SK-N-MC (cell line): Measurements from ENCODE around the gene ZDHHC7.

Experiments used
- EZH2 ChIP-seq: fragments of 200-600 bp; sonication (generic); IDR thresholded peaks from one replicate; pipeline ENCODE4 v1.6.1; 2017; ENCODE audit warnings: antibody characterized with exemption
- FOXP2 ChIP-seq: optimal IDR thresholded peaks from 2 replicates; pipeline ENCODE3; 2011; ENCODE audit warnings: mild to moderate bottlenecking, moderate library complexity; ENCODE audit not compliant: insufficient read depth; ENCODE audit errors: extremely low read length, control extremely low read depth
- POLR2AphosphoS5 ChIP-seq: IDR thresholded peaks from 2 replicates; pipeline ENCODE4 v1.6.1; 2012; ENCODE audit warnings: mild to moderate bottlenecking, low read depth, low read length, borderline replicate concordance

- TF ChIP-seq POLR2AphosphoS5 (no peak), EZH2 (no peak), FOXP2 (no peak)
Measured at GRCh38 chr16:84948851-84949610, 62.3 kb downstream of the ZDHHC7 start.
